Naive thymus-derived CD4-positive, alpha-beta T cell (primary cell): ENCODE data around the gene GIMAP6. TPM values are rescaled to one million over a fixed set of nuclear protein-coding genes. Genes with fewer than 3 reads are reported as not detected.
"Not testable (repeated sequence)": the region's sequence is repeated elsewhere in the genome, so short reads cannot be mapped to it uniquely, and the experiment has no call there.

Source experiments
- ATAC-seq: fragments of 150-1000 bp; cut with Tn5 transposase; 2 replicates; pipeline ENCODE4 v1.10.0; 2021; ENCODE audit warnings: mild to moderate bottlenecking, moderate library complexity
- CTCF ChIA-PET: fragments of 350-600 bp; sonication (Branson Sonifier 250); formaldehyde crosslinking; loops from one replicate; lab custom pipeline; 2021; ENCODE audit warnings: antibody characterized with exemption; lab: Charles Lee
- POLR2A ChIA-PET: fragments of 350-600 bp; sonication (Branson Sonifier 250); formaldehyde crosslinking; loops from one replicate; lab custom pipeline; 2021; ENCODE audit warnings: antibody characterized with exemption, inconsistent platforms; lab: Charles Lee
- DNase-seq, 9 donors: peaks; one replicate each; pipeline versions ENCODE4 v3.0.0 to v3.0.0-alpha.2; 2020 to 2022; ENCODE audit warnings: mixed read lengths in 1 of 9
- H3K27ac ChIP-seq: one replicate; pipeline ENCODE4 v1.7.0; 2013; ENCODE audit warnings: mild to moderate bottlenecking, low read depth, low read length, moderate library complexity
- H3K27me3 ChIP-seq, 2 donors: one replicate each; pipeline ENCODE4 v1.7.0; 2013; ENCODE audit warnings: low read length in 2 of 2, mild to moderate bottlenecking in 2 of 2, moderate library complexity in 2 of 2; ENCODE audit not compliant: control insufficient read depth in 2 of 2, insufficient read depth in 2 of 2
- H3K36me3 ChIP-seq, 3 experiments: 1 replicate in 2 of 3; 2 replicates in 1 of 3; pipeline ENCODE4 v1.7.0; 2013; ENCODE audit warnings: low read length in 3 of 3, mild to moderate bottlenecking in 3 of 3, moderate library complexity in 1 of 3; ENCODE audit not compliant: insufficient read depth in 3 of 3, control insufficient read depth in 2 of 3
- H3K4me1 ChIP-seq, 2 donors: one replicate each; pipeline ENCODE4 v1.7.0; 2013; ENCODE audit warnings: low read length in 2 of 2, mild to moderate bottlenecking in 2 of 2, moderate library complexity in 1 of 2; ENCODE audit not compliant: control insufficient read depth in 2 of 2, insufficient read depth in 2 of 2
- H3K4me3 ChIP-seq: 2 replicates; pipeline ENCODE4 v1.7.0; 2013; ENCODE audit warnings: mild to moderate bottlenecking, low read length
- H3K9me3 ChIP-seq, 3 experiments: 1 replicate in 2 of 3; 2 replicates in 1 of 3; pipeline ENCODE4 v1.7.0; 2013; ENCODE audit warnings: low read length in 3 of 3; ENCODE audit not compliant: control insufficient read depth in 2 of 3
- H3K27ac Mint-ChIP-seq, 9 donors: one replicate each; pipeline ENCODE4 v1.8.0; 2020 to 2022; ENCODE audit warnings: mixed read lengths in 9 of 9, mild to moderate bottlenecking in 8 of 9, moderate library complexity in 5 of 9, inconsistent platforms in 2 of 9
- H3K27me3 Mint-ChIP-seq, 5 donors: one replicate each; pipeline ENCODE4 v1.8.0; 2021 to 2022; ENCODE audit warnings: mixed read lengths in 5 of 5, mild to moderate bottlenecking in 1 of 5
- H3K36me3 Mint-ChIP-seq, 5 donors: one replicate each; pipeline ENCODE4 v1.8.0; 2020 to 2022; ENCODE audit warnings: mixed read lengths in 5 of 5, mild to moderate bottlenecking in 3 of 5, inconsistent platforms in 1 of 5
- H3K4me1 Mint-ChIP-seq, 7 donors: one replicate each; pipeline ENCODE4 v1.8.0; 2020 to 2022; ENCODE audit warnings: mixed read lengths in 7 of 7, mild to moderate bottlenecking in 3 of 7, inconsistent platforms in 1 of 7
- H3K4me3 Mint-ChIP-seq, 10 donors: one replicate each; pipeline ENCODE4 v1.8.0; 2020 to 2022; ENCODE audit warnings: mild to moderate bottlenecking in 10 of 10, mixed read lengths in 10 of 10, moderate library complexity in 6 of 10, inconsistent platforms in 2 of 10
- H3K9me3 Mint-ChIP-seq, 11 donors: one replicate each; pipeline ENCODE4 v1.8.0; 2020 to 2022; ENCODE audit warnings: mixed read lengths in 11 of 11, mild to moderate bottlenecking in 4 of 11, inconsistent platforms in 1 of 11, moderate library complexity in 1 of 11
- intact Hi-C, 2 donors: fragments of 100-400 bp; cut with micrococcal nuclease; formaldehyde crosslinking; loops; one replicate each; pipeline ENCODE4 v1.15.1; 2023
- polyA plus RNA-seq, 2 donors: library from polyadenylated mRNA; unstranded; fragments of 300-500 nt; fragmentation: Illumina TruSeq; gene quantifications; one replicate each; pipeline ENCODE4 v1.2.3, GENCODE V29; 2021
- total RNA-seq, 6 experiments: library from RNA in 5 of 6; stranded (reverse) in 5 of 6; gene quantifications; 1 replicate in 5 of 6; 2 replicates in 1 of 6; pipeline ENCODE4 v1.2.3 and lab custom pipeline; 2021 to 2026

The GIMAP6 gene
- total and polyA plus RNA-seq, 7 experiments from 2014 or later, result 40.3 to 188 (median 152) TPM

GRCh38 chr7:150620061-150620460 is 12.1 kb downstream of the GIMAP6 start:
- Mint-ChIP-seq H3K9me3 (peaks cover 0 to 38% (median 15%) of the 10 kb centered on the region in 11 donors), H3K4me1 (peaks cover 24 to 84% (median 68%) of the 10 kb centered on the region in 7 donors), H3K36me3 (peaks cover 6 to 48% (median 18%) of the 10 kb centered on the region in 5 donors), H3K27ac (peak overlapping the region; percentile 64 to 97 (median 88)), H3K4me3 (peak overlapping the region in 8 of 10 donors; percentile 23 to 73 (median 58)), H3K27me3 (no peaks in the 10 kb centered on the region)
- Histone ChIP-seq H3K4me3 (no peak overlapping the region), H3K4me1 (peaks cover 0 to 30% of the 10 kb centered on the region in 2 donors), H3K9me3 (peaks cover 0 to 12% (median 3%) of the 10 kb centered on the region in 3 experiments), H3K27me3 (no peaks in the 10 kb centered on the region), H3K27ac (peak overlapping the region; percentile 60), H3K36me3 (no peaks in the 10 kb centered on the region)
- DNase-seq (no peak), ATAC-seq (no peak)
- ChIA-PET POLR2A (interaction anchor here (0.9 to 18.5 kb wide), 10 partner anchors 10 to 169 kb away, joined by 3 to 327 read pairs (median 12); partner anchors contain the start of genes GIMAP1, GIMAP4, GIMAP6 and GIMAP8), CTCF (interaction anchor here (3.1 kb wide), 1 partner anchor 51 kb away, joined by 11 read pairs; no protein-coding TSS in a partner anchor)
- intact Hi-C loops, result loop anchor here in 1 of 2 donors (2.0 kb wide), 1 partner anchor 51 kb away; no protein-coding TSS in a partner anchor

GRCh38 chr7:150615221-150615755 is 16.9 kb downstream of the GIMAP6 start:
- not testable (repeated sequence) for H3K4me3 ChIP-seq
- peaks cover 36 to 82% (median 72%) of the 10 kb centered on the region in 7 donors for H3K4me1 Mint-ChIP-seq

GRCh38 chr7:150614426-150614825 is 17.8 kb downstream of the GIMAP6 start:
- peaks cover 8 to 71% (median 12%) of the 10 kb centered on the region in 5 donors for H3K36me3 Mint-ChIP-seq
- intact Hi-C loops, result loop anchor here in 1 of 2 donors (2.0 kb wide), 1 partner anchor 16 kb away; no protein-coding TSS in a partner anchor
- not testable (repeated sequence) for ATAC-seq, H3K9me3 ChIP-seq, H3K36me3 ChIP-seq, H3K4me3 ChIP-seq, H3K27me3 ChIP-seq, H3K27me3 Mint-ChIP-seq
- peaks cover 14 to 32% of the 10 kb centered on the region in 2 donors for H3K4me1 ChIP-seq
- DNase-seq, result peak in 1 of 9 donors; percentile 36
- H3K4me1 Mint-ChIP-seq, result peaks cover 33 to 82% (median 72%) of the 10 kb centered on the region in 7 donors
- peak overlapping the region; percentile 75 to 93 (median 84) for H3K27ac Mint-ChIP-seq
- peak overlapping the region; percentile 48 for H3K27ac ChIP-seq
- H3K9me3 Mint-ChIP-seq, result peaks cover 4 to 46% (median 18%) of the 10 kb centered on the region in 11 donors
- POLR2A ChIA-PET, result interaction anchor here (0.6 to 2.1 kb wide), 10 partner anchors 9 to 124 kb away, joined by 3 to 15 read pairs (median 5); partner anchors contain the start of genes GIMAP1 and GIMAP6
- CTCF ChIA-PET, result interaction anchor here (0.8 kb wide), 1 partner anchor 47 kb away, joined by 4 read pairs; the partner anchor contains the start of gene GIMAP4
- H3K4me3 Mint-ChIP-seq, result peak overlapping the region; percentile 21 to 74 (median 60)

More at GRCh38 chr7:150615221-150615755, 16.9 kb downstream of the GIMAP6 start:
- H3K27ac ChIP-seq, result peak overlapping the region; percentile 48
- H3K9me3 ChIP-seq, H3K27me3 ChIP-seq, H3K36me3 ChIP-seq, ATAC-seq, DNase-seq, H3K27me3 Mint-ChIP-seq: not testable (repeated sequence)
- CTCF ChIA-PET, result interaction anchor here (0.8 kb wide), 1 partner anchor 48 kb away, joined by 4 read pairs; the partner anchor contains the start of gene GIMAP4
- H3K4me1 ChIP-seq, result peaks cover 11 to 37% of the 10 kb centered on the region in 2 donors
- Mint-ChIP-seq H3K4me3 (peak overlapping the region; percentile 21 to 74 (median 54)), H3K27ac (peak overlapping the region; percentile 75 to 93 (median 84)), H3K36me3 (peaks cover 8 to 66% (median 12%) of the 10 kb centered on the region in 5 donors), H3K9me3 (peaks cover 4 to 41% (median 18%) of the 10 kb centered on the region in 11 donors)
- POLR2A ChIA-PET, result interaction anchor here (0.8 to 2.1 kb wide), 10 partner anchors 9 to 127 kb away, joined by 3 to 15 read pairs (median 5); partner anchors contain the start of genes GIMAP1 and GIMAP6
- intact Hi-C loops, result loop anchor here in 1 of 2 donors (2.0 kb wide), 1 partner anchor 16 kb away; no protein-coding TSS in a partner anchor

- H3K4me3 ChIP-seq, result no peak overlapping the region
- H3K36me3 Mint-ChIP-seq, result peaks cover 8 to 71% (median 12%) of the 10 kb centered on the region in 5 donors
- no peaks in the 10 kb centered on the region for H3K27me3 Mint-ChIP-seq
- no peaks in the 10 kb centered on the region for H3K27me3 ChIP-seq
- H3K4me1 Mint-ChIP-seq, result peaks cover 33 to 85% (median 74%) of the 10 kb centered on the region in 7 donors
- ChIA-PET CTCF (no interaction called here), POLR2A (interaction anchor here (1.0 to 2.1 kb wide), 6 partner anchors 11 to 102 kb away, joined by 3 to 15 read pairs (median 7); partner anchors contain the start of genes GIMAP1 and GIMAP6)
- H3K4me1 ChIP-seq, result peaks cover 14 to 32% of the 10 kb centered on the region in 2 donors
- H3K9me3 Mint-ChIP-seq, result peaks cover 4 to 45% (median 17%) of the 10 kb centered on the region in 11 donors
- H3K27ac Mint-ChIP-seq, result peak overlapping the region; percentile 75 to 93 (median 84)
- peaks cover 0 to 6% (median 0%) of the 10 kb centered on the region in 3 experiments for H3K9me3 ChIP-seq
- no peak for DNase-seq
- peak overlapping the region; percentile 21 to 79 (median 66) for H3K4me3 Mint-ChIP-seq
- ATAC-seq, result no peak
- intact Hi-C loops, result loop anchor here (1.0 to 2.0 kb wide), 2 partner anchors 11 to 17 kb away; no protein-coding TSS in a partner anchor
- H3K36me3 ChIP-seq, result no peaks in the 10 kb centered on the region
- peak overlapping the region; percentile 61 for H3K27ac ChIP-seq
Measured at GRCh38 chr7:150613880-150614279, 18.3 kb downstream of the GIMAP6 start.

- peaks cover 14 to 32% of the 10 kb centered on the region in 2 donors for H3K4me1 ChIP-seq
- intact Hi-C loops, result loop anchor here (1.0 kb wide), 1 partner anchor 10 kb away; no protein-coding TSS in a partner anchor
- H3K27ac Mint-ChIP-seq, result peak overlapping the region; percentile 75 to 93 (median 84)
- H3K36me3 ChIP-seq, result no peaks in the 10 kb centered on the region
- peak overlapping the region; percentile 61 for H3K27ac ChIP-seq
- H3K36me3 Mint-ChIP-seq, result peaks cover 4 to 71% (median 9%) of the 10 kb centered on the region in 5 donors
- H3K9me3 ChIP-seq, result peaks cover 0 to 6% (median 0%) of the 10 kb centered on the region in 3 experiments
- DNase-seq (peak in 1 of 9 donors; percentile 42), ATAC-seq (no peak)
- CTCF ChIA-PET, result interaction anchor here (1.3 kb wide), 1 partner anchor 45 kb away, joined by 3 read pairs; the partner anchor contains the start of gene GIMAP4
- H3K4me1 Mint-ChIP-seq, result peaks cover 41 to 85% (median 76%) of the 10 kb centered on the region in 7 donors
- H3K27me3 Mint-ChIP-seq, result no peaks in the 10 kb centered on the region
- H3K9me3 Mint-ChIP-seq, result peaks cover 4 to 35% (median 12%) of the 10 kb centered on the region in 11 donors
- no peak overlapping the region for H3K4me3 ChIP-seq
- H3K27me3 ChIP-seq, result no peaks in the 10 kb centered on the region
- POLR2A ChIA-PET, result interaction anchor here (0.8 to 1.7 kb wide), 7 partner anchors 9 to 74 kb away, joined by 3 to 12 read pairs (median 3); no protein-coding TSS in a partner anchor
- peak overlapping the region; percentile 6 to 74 (median 63) for H3K4me3 Mint-ChIP-seq
Measured at GRCh38 chr7:150612925-150613324, 19.3 kb downstream of the GIMAP6 start.

- intact Hi-C loops, result no loop called here
- H3K27me3 ChIP-seq, result no peaks in the 10 kb centered on the region
- Mint-ChIP-seq H3K27me3 (no peaks in the 10 kb centered on the region), H3K27ac (peak overlapping the region in 5 of 9 donors; percentile 65 to 91 (median 80)), H3K4me3 (peak overlapping the region in 1 of 10 donors; percentile 7), H3K9me3 (peaks cover 3 to 34% (median 11%) of the 10 kb centered on the region in 11 donors), H3K36me3 (peaks cover 0 to 64% (median 10%) of the 10 kb centered on the region in 5 donors), H3K4me1 (peaks cover 46 to 90% (median 75%) of the 10 kb centered on the region in 7 donors)
- no peak overlapping the region for H3K4me3 ChIP-seq
- no peaks in the 10 kb centered on the region for H3K9me3 ChIP-seq
- H3K36me3 ChIP-seq, result no peaks in the 10 kb centered on the region
- POLR2A ChIA-PET, result interaction anchor here (0.9 to 2.2 kb wide), 8 partner anchors 9 to 138 kb away, joined by 3 to 10 read pairs (median 3); partner anchors contain the start of genes GIMAP1 and GIMAP6
- H3K4me1 ChIP-seq, result peaks cover 14 to 36% of the 10 kb centered on the region in 2 donors
- ATAC-seq (no peak), DNase-seq (no peak)
- no peak overlapping the region for H3K27ac ChIP-seq
- CTCF ChIA-PET, result no interaction called here
Measured at GRCh38 chr7:150610233-150610632, 22.0 kb downstream of the GIMAP6 start.
